Stomach (tissue), 4 donors: ENCODE results near the gene CCDC73.

Experiments
- EP300 ChIP-seq: sonication (generic); formaldehyde crosslinking; IDR thresholded peaks from one replicate; pipeline ENCODE4 v1.6.1; 2017; ENCODE audit warnings: antibody characterized with exemption
- POLR2A ChIP-seq, 4 donors: fragments of 450-650 bp; IDR thresholded peaks; one replicate each; pipeline ENCODE4 v1.6.1; 2016; ENCODE audit warnings: antibody characterized with exemption in 4 of 4, control low read depth in 2 of 4, mild to moderate bottlenecking in 1 of 4, moderate library complexity in 1 of 4
- POLR2AphosphoS5 ChIP-seq, 3 donors: sonication (generic); formaldehyde crosslinking; IDR thresholded peaks; one replicate each; pipeline ENCODE4 v1.6.1; 2016; ENCODE audit warnings: antibody characterized with exemption in 3 of 3
- TF ChIP-seq, protein P1 (sequence below), 7 experiments: fragments of 450-650 bp in 4 of 7; fragments of 200-600 bp in 3 of 7; sonication (generic) in 3 of 7; IDR thresholded peaks; one replicate each; pipeline ENCODE4 v1.5.1; 2016 to 2019; ENCODE audit warnings: antibody characterized with exemption in 7 of 7, control low read depth in 2 of 7, mild to moderate bottlenecking in 1 of 7

DNA sequence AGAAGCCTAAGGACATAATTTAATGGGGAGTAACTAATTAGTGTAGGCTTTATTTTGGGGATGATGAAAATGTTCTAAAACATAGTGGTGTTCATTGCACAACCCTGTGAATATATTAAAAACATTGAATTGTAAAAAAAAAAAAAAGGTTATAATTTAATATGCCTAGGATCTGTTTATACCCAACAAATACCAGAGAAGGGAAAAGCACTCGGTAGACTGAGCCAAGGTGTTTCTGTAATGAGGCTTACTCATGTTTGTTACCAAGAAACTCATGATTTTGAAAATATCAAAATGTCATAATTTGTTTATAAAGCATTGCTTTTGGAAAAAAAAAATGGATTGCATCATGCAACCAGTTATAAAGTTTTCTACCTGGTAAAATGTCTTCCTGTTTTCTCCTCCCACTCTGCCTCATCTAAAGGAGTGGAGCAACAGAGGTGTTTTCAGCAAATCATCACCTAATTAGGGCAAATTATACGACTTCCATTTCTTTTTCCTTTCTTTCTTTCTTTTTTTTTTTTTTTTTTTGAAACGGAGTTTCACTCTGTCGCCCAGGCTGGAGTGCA is 225.1 kb downstream of the CCDC73 start:
- TF ChIP-seq, protein P1, sequence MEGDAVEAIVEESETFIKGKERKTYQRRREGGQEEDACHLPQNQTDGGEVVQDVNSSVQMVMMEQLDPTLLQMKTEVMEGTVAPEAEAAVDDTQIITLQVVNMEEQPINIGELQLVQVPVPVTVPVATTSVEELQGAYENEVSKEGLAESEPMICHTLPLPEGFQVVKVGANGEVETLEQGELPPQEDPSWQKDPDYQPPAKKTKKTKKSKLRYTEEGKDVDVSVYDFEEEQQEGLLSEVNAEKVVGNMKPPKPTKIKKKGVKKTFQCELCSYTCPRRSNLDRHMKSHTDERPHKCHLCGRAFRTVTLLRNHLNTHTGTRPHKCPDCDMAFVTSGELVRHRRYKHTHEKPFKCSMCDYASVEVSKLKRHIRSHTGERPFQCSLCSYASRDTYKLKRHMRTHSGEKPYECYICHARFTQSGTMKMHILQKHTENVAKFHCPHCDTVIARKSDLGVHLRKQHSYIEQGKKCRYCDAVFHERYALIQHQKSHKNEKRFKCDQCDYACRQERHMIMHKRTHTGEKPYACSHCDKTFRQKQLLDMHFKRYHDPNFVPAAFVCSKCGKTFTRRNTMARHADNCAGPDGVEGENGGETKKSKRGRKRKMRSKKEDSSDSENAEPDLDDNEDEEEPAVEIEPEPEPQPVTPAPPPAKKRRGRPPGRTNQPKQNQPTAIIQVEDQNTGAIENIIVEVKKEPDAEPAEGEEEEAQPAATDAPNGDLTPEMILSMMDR (IDR thresholded peaks at IDR 0.05), result no peak
- TF ChIP-seq POLR2AphosphoS5 (IDR thresholded peaks at IDR 0.05), result no peak
- no peak for TF ChIP-seq POLR2A (IDR thresholded peaks at IDR 0.05)
- TF ChIP-seq EP300, result no peak
